Measurements from ENCODE around the gene DPYSL4.

DPYSL4 gene

GRCh38 chr10:132186488-132187429 is at the start of gene DPYSL4:
Gene DPYSL4, plus strand, starts transcription at chr10:132186948. Its CDS starts 116 bp downstream, at chr10:132187064.
- no peak for DNase-seq (ENCODE audit: low spot score)

- no peak for DNase-seq (ENCODE audit: low spot score)
These were observed 49.4 kb upstream of the DPYSL4 start for GRCh38 chr10:132137111-132138072.

GRCh38 chr10:132138133-132138532 is 48.6 kb upstream of the DPYSL4 start:
- no peak for DNase-seq (ENCODE audit: low spot score)

GRCh38 chr10:132138596-132138995 is 48.2 kb upstream of the DPYSL4 start:
- no peak for DNase-seq (ENCODE audit: low spot score)

- no peak for DNase-seq (ENCODE audit: low spot score)
These were observed 47.2 kb upstream of the DPYSL4 start for GRCh38 chr10:132139526-132139925.

GRCh38 chr10:132140167-132140925 is 46.4 kb upstream of the DPYSL4 start:
- no peak for DNase-seq (ENCODE audit: low spot score)

- no peak for DNase-seq (ENCODE audit: low spot score)
These were observed 45.7 kb upstream of the DPYSL4 start for GRCh38 chr10:132141076-132141475.

GRCh38 chr10:132141526-132142395 is 45.0 kb upstream of the DPYSL4 start:
- no peak for DNase-seq (ENCODE audit: low spot score)

GRCh38 chr10:132142396-132143161 is 44.2 kb upstream of the DPYSL4 start:
- DNase-seq (ENCODE audit: low spot score): no peak

- DNase-seq (ENCODE audit: low spot score): no peak
These were observed 43.6 kb upstream of the DPYSL4 start for GRCh38 chr10:132143162-132143561.

GRCh38 chr10:132144086-132144485 is 42.7 kb upstream of the DPYSL4 start:
- DNase-seq (ENCODE audit: low spot score): no peak

GRCh38 chr10:132145002-132145401 is 41.7 kb upstream of the DPYSL4 start:
- no peak for DNase-seq (ENCODE audit: low spot score)

GRCh38 chr10:132145521-132146185 is 41.1 kb upstream of the DPYSL4 start:
- no peak for DNase-seq (ENCODE audit: low spot score)

GRCh38 chr10:132146271-132146671 is 40.5 kb upstream of the DPYSL4 start:
- DNase-seq (ENCODE audit: low spot score): no peak

- no peak for DNase-seq (ENCODE audit: low spot score)
These were observed 39.5 kb upstream of the DPYSL4 start for GRCh38 chr10:132146941-132147915.

GRCh38 chr10:132148261-132149251 is 38.2 kb upstream of the DPYSL4 start:
- no peak for DNase-seq (ENCODE audit: low spot score)

GRCh38 chr10:132149271-132149670 is 37.5 kb upstream of the DPYSL4 start:
- DNase-seq (ENCODE audit: low spot score): no peak

Data from cerebellar cortex (tissue), 1 donor.